GM19397 (cell line): Measurements from ENCODE around the gene ENC1.

ENCODE experiments used
- ATAC-seq: cut with Tn5 transposase; IDR thresholded peaks from one replicate; pipeline ENCODE4 v1.9.1; 2021; ENCODE audit warnings: mild to moderate bottlenecking, moderate library complexity; ENCODE audit not compliant: unreplicated experiment

ENC1 gene

GRCh38 chr5:74613283-74613682 lies 27.2 kb downstream of the ENC1 start:
- ATAC-seq, result no peak

- ATAC-seq, result no peak
These were observed 28.5 kb downstream of the ENC1 start for GRCh38 chr5:74612045-74612444.

- ATAC-seq, result no peak
These were observed 31.6 kb downstream of the ENC1 start for GRCh38 chr5:74608736-74609601.

- ATAC-seq, result no peak
These were observed 34.8 kb downstream of the ENC1 start for GRCh38 chr5:74605759-74606158.

GRCh38 chr5:74603376-74603775 lies 37.2 kb downstream of the ENC1 start:
- ATAC-seq, result no peak

- ATAC-seq, result no peak
These were observed 41.4 kb downstream of the ENC1 start for GRCh38 chr5:74599148-74599547.

- no peak for ATAC-seq
These were observed 41.8 kb downstream of the ENC1 start for GRCh38 chr5:74598731-74599130.

- no peak for ATAC-seq
These were observed 43.6 kb downstream of the ENC1 start for GRCh38 chr5:74596927-74597326.

GRCh38 chr5:74595143-74595925 lies 45.2 kb downstream of the ENC1 start:
- no peak for ATAC-seq

GRCh38 chr5:74594137-74595040 lies 46.1 kb downstream of the ENC1 start:
- no peak for ATAC-seq

- no peak for ATAC-seq
These were observed 51.1 kb downstream of the ENC1 start for GRCh38 chr5:74589204-74590056.

GRCh38 chr5:74588415-74588814 lies 52.1 kb downstream of the ENC1 start:
- no peak for ATAC-seq

- ATAC-seq, result no peak
These were observed 52.6 kb downstream of the ENC1 start for GRCh38 chr5:74587890-74588289.

GRCh38 chr5:74587300-74587699 lies 53.2 kb downstream of the ENC1 start:
- ATAC-seq, result no peak

- ATAC-seq, result no peak
These were observed 53.7 kb downstream of the ENC1 start for GRCh38 chr5:74586856-74587255.

GRCh38 chr5:74582853-74583252 lies 57.7 kb downstream of the ENC1 start:
- ATAC-seq, result no peak

GRCh38 chr5:74581988-74582365 lies 58.6 kb downstream of the ENC1 start:
- no peak for ATAC-seq

GRCh38 chr5:74580729-74581109 lies 59.8 kb downstream of the ENC1 start:
- no peak for ATAC-seq

- peak; percentile 63 for ATAC-seq
These were observed 61.3 kb downstream of the ENC1 start for GRCh38 chr5:74579215-74579614.

GRCh38 chr5:74578356-74579044 lies 62.0 kb downstream of the ENC1 start:
- peak; percentile 26 for ATAC-seq
